Psoas muscle (tissue), 8 donors: ENCODE measurements around the gene IL16. TPM values are rescaled to one million over a fixed set of nuclear protein-coding genes. Genes with fewer than 3 reads are reported as not detected.

ENCODE experiments used
- ATAC-seq, 4 donors: fragments of 200-7000 bp; cut with Tn5 transposase; one replicate each; pipeline ENCODE4 v1.9.1; 2020; ENCODE audit warnings: moderate library complexity in 3 of 4, mild to moderate bottlenecking in 2 of 4
- DNase-seq, 2 donors: peaks; one replicate each; pipeline ENCODE4 v3.0.0-alpha.2; 2020
- H3K27ac ChIP-seq: fragments of 200-600 bp; one replicate; pipeline ENCODE4 v1.8.0; 2022
- H3K27me3 ChIP-seq, 3 donors: fragments of 200-600 bp in 1 of 3; one replicate each; pipeline versions ENCODE4 v1.6.1 to v1.8.0; 2013 to 2022; ENCODE audit warnings: low read length in 2 of 3, mild to moderate bottlenecking in 2 of 3, moderate library complexity in 1 of 3; ENCODE audit not compliant: insufficient read depth in 3 of 3
- H3K36me3 ChIP-seq, 2 donors: fragments of 200-600 bp in 1 of 2; one replicate each; pipeline versions ENCODE4 v1.6.1 to v1.8.0; 2013 to 2022; ENCODE audit warnings: low read depth in 1 of 2, mild to moderate bottlenecking in 1 of 2, moderate library complexity in 1 of 2; ENCODE audit not compliant: insufficient read depth in 1 of 2
- H3K4me1 ChIP-seq: fragments of 200-600 bp; one replicate; pipeline ENCODE4 v1.8.0; 2022
- H3K4me3 ChIP-seq: fragments of 200-600 bp; one replicate; pipeline ENCODE4 v1.8.0; 2022; ENCODE audit warnings: mild to moderate bottlenecking
- H3K9me3 ChIP-seq: fragments of 200-600 bp; one replicate; pipeline ENCODE4 v1.8.0; 2022
- CTCF ChIP-seq: fragments of 200-600 bp; IDR thresholded peaks from one replicate; pipeline ENCODE4 v1.8.0; 2022; ENCODE audit warnings: antibody characterized with exemption
- WGBS, 3 donors: extraction: QIAGEN DNeasy Blood & Tissue Kit; methylation state at CpG; one replicate each; pipeline versions ENCODE4 v1.1.6 to v1.1.7; 2013; 5-methylcytosine and 5-hydroxymethylcytosine counted together
- intact Hi-C, 2 donors: fragments of 100-400 bp; cut with DNase I; formaldehyde crosslinking; loops; one replicate each; pipeline versions ENCODE4 v1.11.0 to v1.14.2; 2022
- polyA plus RNA-seq, 3 donors: library from polyadenylated mRNA; stranded (reverse); fragments of 200-250 nt; gene quantifications; one replicate each; pipeline ENCODE4 v1.2.3, GENCODE V29; 2013
- total RNA-seq, 4 donors: library from RNA; stranded (reverse); fragmentation: NEBNext Ultra II Directional in 2 of 4; extraction: Animal tissue kit (Norgen Biotek cat#: 25700) in 2 of 4; gene quantifications; one replicate each; pipeline versions ENCODE4 v1.2.1 to v1.2.4, GENCODE V29; 2021 to 2023
- donor health status: healthy with polysubstance abuse.
- donor health status: DM: no; HTN: no; CAD: no; lungs with moderate emphysema.
- donor health status: Bipolar disorder and iron deficiency.
- donor health status: healthy.
- donor health status: DM: yes; HTN: yes; CAD: no.
- donor health status: DM: no; HTN: no; CAD: no.
- donor health status: DM: no; HTN: no; CAD: no.
- donor health status: DM: yes; HTN: yes; CAD: no.

IL16 gene
- total and polyA plus RNA-seq, 7 donors, result 1.2 to 5.3 (median 2.4) TPM

GRCh38 chr15:81165535-81165934, 31.1 kb upstream of the IL16 start:
- Histone ChIP-seq H3K4me3 (no peak overlapping the region), H3K9me3 (no peaks in the 10 kb centered on the region), H3K27ac (no peak overlapping the region), H3K36me3 (no peaks in the 10 kb centered on the region), H3K4me1 (no peaks in the 10 kb centered on the region), H3K27me3 (no peaks in the 10 kb centered on the region)
- 74 to 90% (median 90%) methylated on average over 3 of the region's 3 CpGs for WGBS, 3 donors
- no peak for DNase-seq
- ATAC-seq, result no peak
- TF ChIP-seq CTCF, result no peak
- intact Hi-C loops, result no loop called here

- peaks cover 0 to 3% (median 0%) of the 10 kb centered on the region in 3 donors for H3K27me3 ChIP-seq
- H3K36me3 ChIP-seq, result no peaks in the 10 kb centered on the region
- no peaks in the 10 kb centered on the region for H3K9me3 ChIP-seq
- ATAC-seq (no peak), DNase-seq (no peak)
- H3K27ac ChIP-seq, result no peak overlapping the region
- intact Hi-C loops, result no loop called here
- no peaks in the 10 kb centered on the region for H3K4me1 ChIP-seq
- 70 to 84% (median 70%) methylated on average over 3 of the region's 3 CpGs for WGBS, 3 donors
- TF ChIP-seq CTCF, result no peak
- H3K4me3 ChIP-seq, result no peak overlapping the region
Measured at GRCh38 chr15:81166636-81167305, 29.9 kb upstream of the IL16 start.

- intact Hi-C loops, result no loop called here
- Histone ChIP-seq H3K9me3 (no peaks in the 10 kb centered on the region), H3K4me1 (no peaks in the 10 kb centered on the region), H3K27me3 (peaks cover 0 to 4% (median 0%) of the 10 kb centered on the region in 3 donors), H3K36me3 (no peaks in the 10 kb centered on the region), H3K27ac (no peak overlapping the region), H3K4me3 (no peak overlapping the region)
- TF ChIP-seq CTCF, result no peak
- 93 to 98% (median 93%) methylated on average over 2 of the region's 2 CpGs for WGBS, 3 donors
- DNase-seq (no peak), ATAC-seq (no peak)
Measured at GRCh38 chr15:81168131-81168526, 28.6 kb upstream of the IL16 start.

- DNase-seq, result no peak
- intact Hi-C loops, result no loop called here
- H3K36me3 ChIP-seq, result no peaks in the 10 kb centered on the region
- TF ChIP-seq CTCF, result no peak
- H3K9me3 ChIP-seq, result no peaks in the 10 kb centered on the region
- no peak overlapping the region for H3K4me3 ChIP-seq
- WGBS, 3 donors, result 76 to 91% (median 80%) methylated on average over 2 of the region's 2 CpGs
- peaks cover 0 to 4% (median 0%) of the 10 kb centered on the region in 3 donors for H3K27me3 ChIP-seq
- no peaks in the 10 kb centered on the region for H3K4me1 ChIP-seq
- no peak overlapping the region for H3K27ac ChIP-seq
- ATAC-seq, result no peak
Measured at GRCh38 chr15:81168644-81169043, 28.0 kb upstream of the IL16 start.

GRCh38 chr15:81170511-81170910, 26.2 kb upstream of the IL16 start:
- 29 to 40% (median 38%) methylated on average over 3 of the region's 3 CpGs for WGBS, 3 donors
- no peak overlapping the region for H3K4me3 ChIP-seq
- H3K27ac ChIP-seq, result no peak overlapping the region
- H3K4me1 ChIP-seq, result no peaks in the 10 kb centered on the region
- intact Hi-C loops, result no loop called here
- DNase-seq (no peak), ATAC-seq (no peak)
- H3K9me3 ChIP-seq, result no peaks in the 10 kb centered on the region
- H3K36me3 ChIP-seq, result no peaks in the 10 kb centered on the region
- H3K27me3 ChIP-seq, result peaks cover 0 to 4% (median 0%) of the 10 kb centered on the region in 3 donors
- no peak for TF ChIP-seq CTCF
